Measurements from ENCODE around the gene JARID2.

- TF ChIP-seq POLR2AphosphoS5 (IDR thresholded peaks at IDR 0.05; ENCODE audit: low read depth, low read length) (no peak), POLR2A (IDR thresholded peaks at IDR 0.05; ENCODE audit: low read depth, low read length) (no peak), TAF1 (IDR thresholded peaks at IDR 0.05; ENCODE audit: low read depth, low read length) (no peak), POU2F2 (IDR thresholded peaks at IDR 0.05; ENCODE audit: low read depth, low read length) (no peak), PAX5 (IDR thresholded peaks at IDR 0.05; ENCODE audit: insufficient read depth, low read length, severe bottlenecking) (no peak)
Measured at GRCh38 chr6:15329197-15329671, 83.4 kb downstream of the JARID2 start.
